ENCODE data around the gene PARL.

PARL gene

GRCh38 chr3:183845608-183846288, 38.9 kb downstream of the PARL start:
- DNase-seq = no peak

GRCh38 chr3:183845090-183845489, 39.6 kb downstream of the PARL start:
- no peak for DNase-seq

- DNase-seq = no peak
These were observed 40.1 kb downstream of the PARL start for GRCh38 chr3:183844606-183845005.

GRCh38 chr3:183839751-183840150, 44.9 kb downstream of the PARL start:
- no peak for DNase-seq

- DNase-seq = no peak
These were observed 46.8 kb downstream of the PARL start for GRCh38 chr3:183837894-183838293.

GRCh38 chr3:183837390-183837789, 47.3 kb downstream of the PARL start:
- no peak for DNase-seq

GRCh38 chr3:183833516-183833915, 51.2 kb downstream of the PARL start:
- no peak for DNase-seq

GRCh38 chr3:183830187-183830586, 54.5 kb downstream of the PARL start:
- DNase-seq = no peak

- no peak for DNase-seq
These were observed 55.2 kb downstream of the PARL start for GRCh38 chr3:183829466-183829865.

- no peak for DNase-seq
These were observed 56.2 kb downstream of the PARL start for GRCh38 chr3:183828538-183828870.

- no peak for DNase-seq
These were observed 56.7 kb downstream of the PARL start for GRCh38 chr3:183827809-183828537.

GRCh38 chr3:183826448-183827250, 58.0 kb downstream of the PARL start:
- no peak for DNase-seq

GRCh38 chr3:183825456-183826161, 59.1 kb downstream of the PARL start, which contains the start of gene MAP6D1:
Gene MAP6D1, minus strand, starts transcription at chr3:183825577. Its CDS starts 30 bp downstream, at chr3:183825547.
- peak; percentile 23 for DNase-seq

- no peak for DNase-seq
These were observed 59.8 kb downstream of the PARL start for GRCh38 chr3:183824761-183825455.

- DNase-seq = no peak
These were observed 60.7 kb downstream of the PARL start for GRCh38 chr3:183823963-183824362.

- DNase-seq = no peak
These were observed 62.0 kb downstream of the PARL start for GRCh38 chr3:183822631-183823030.

- DNase-seq = no peak
These were observed 64.8 kb downstream of the PARL start for GRCh38 chr3:183819831-183820230.

- DNase-seq = no peak
These were observed 65.7 kb downstream of the PARL start for GRCh38 chr3:183818706-183819624.

- DNase-seq = no peak
These were observed 66.5 kb downstream of the PARL start for GRCh38 chr3:183818041-183818620.

- DNase-seq = no peak
These were observed 67.0 kb downstream of the PARL start for GRCh38 chr3:183817639-183818038.

Data from T1000 (cell line).